Endodermal cell (in vitro differentiated cells): ENCODE data around the gene TP53BP1. TPM values are rescaled to one million over a fixed set of nuclear protein-coding genes. Genes with fewer than 3 reads are reported as not detected.
A peak's percentile ranks its signal among the peaks of the same experiment; 100 is the strongest.

Experiments
- DNase-seq: peaks from one replicate; pipeline ENCODE4 v3.0.0-alpha.2; 2017
- H3K27ac ChIP-seq: 2 replicates; pipeline ENCODE4 v1.5.1; 2013; ENCODE audit warnings: mild to moderate bottlenecking, low read depth, low read length, moderate library complexity
- H3K27me3 ChIP-seq: 2 replicates; pipeline ENCODE4 v1.6.1; 2013; ENCODE audit warnings: mild to moderate bottlenecking, low read length, moderate library complexity; ENCODE audit not compliant: insufficient read depth, control insufficient read depth, poor library complexity, severe bottlenecking
- H3K36me3 ChIP-seq: 2 replicates; pipeline ENCODE4 v1.7.0; 2013; ENCODE audit warnings: mild to moderate bottlenecking, low read length, moderate library complexity; ENCODE audit not compliant: control insufficient read depth, insufficient read depth
- H3K4me1 ChIP-seq: one replicate; pipeline ENCODE4 v1.7.0; 2013; ENCODE audit warnings: low read length; ENCODE audit not compliant: control insufficient read depth, insufficient read depth
- H3K4me3 ChIP-seq: 2 replicates; pipeline ENCODE4 v1.5.1; 2013; ENCODE audit warnings: mild to moderate bottlenecking, low read length, moderate library complexity
- H3K9ac ChIP-seq: 2 replicates; pipeline ENCODE4 v1.6.1; 2013; ENCODE audit warnings: mild to moderate bottlenecking, low read length, moderate library complexity; ENCODE audit not compliant: poor library complexity, severe bottlenecking; ENCODE audit errors: extremely low read depth
- H3K9me3 ChIP-seq: 2 replicates; pipeline ENCODE4 v1.6.1; 2013; ENCODE audit warnings: mild to moderate bottlenecking, low read length, moderate library complexity; ENCODE audit not compliant: control insufficient read depth
- H3K27ac Mint-ChIP-seq: 2 replicates; pipeline ENCODE4 v1.8.0; 2020; ENCODE audit warnings: mixed read lengths
- H3K27me3 Mint-ChIP-seq: 2 replicates; pipeline ENCODE4 v1.8.0; 2021; ENCODE audit warnings: mild to moderate bottlenecking, mixed read lengths; ENCODE audit not compliant: insufficient read depth
- H3K36me3 Mint-ChIP-seq: 2 replicates; pipeline ENCODE4 v1.8.0; 2020; ENCODE audit warnings: low read depth, mixed read lengths
- H3K4me1 Mint-ChIP-seq: 2 replicates; pipeline ENCODE4 v1.8.0; 2020; ENCODE audit warnings: mixed read lengths
- H3K4me3 Mint-ChIP-seq: 2 replicates; pipeline ENCODE4 v1.8.0; 2020; ENCODE audit warnings: mild to moderate bottlenecking, moderate library complexity, mixed read lengths
- H3K9me3 Mint-ChIP-seq: 2 replicates; pipeline ENCODE4 v1.8.0; 2020; ENCODE audit warnings: mild to moderate bottlenecking, mixed read lengths
- WGBS, 2 experiments: methylation state at CpG; one replicate each; pipeline versions ENCODE4 v1.1.5 to v1.1.7; 2013; ENCODE audit warnings: missing lambda C conversion rate in 2 of 2, mixed read lengths in 1 of 2; ENCODE audit not compliant: insufficient coverage in 1 of 2, insufficient read length in 1 of 2; 5-methylcytosine and 5-hydroxymethylcytosine counted together
- total RNA-seq, 2 donors: library from RNA; stranded (reverse); fragmentation: NEBNext Ultra II Directional in 1 of 2; extraction: Animal tissue kit (Norgen Biotek cat#: 25700) in 1 of 2; gene quantifications; 2 replicates in 1 of 2; 3 replicates in 1 of 2; pipeline ENCODE4 v1.2.1, GENCODE V29; 2021
- TF ChIP-seq, protein P1 (sequence below): fragments of 200-600 bp; sonication (generic); conservative IDR thresholded peaks from 2 replicates; pipeline ENCODE4 v1.5.0; 2021; ENCODE audit warnings: antibody characterized with exemption, mild to moderate bottlenecking

TP53BP1 gene
- total RNA-seq, 2 donors from 2014 or later, result 85.4 to 114 TPM

- peaks cover 87% of the 10 kb centered on the region for H3K27me3 Mint-ChIP-seq
- H3K9me3 Mint-ChIP-seq, result no peaks in the 10 kb centered on the region
- 82 to 90% methylated on average over 4 of the region's 4 CpGs for WGBS, 2 experiments
- H3K36me3 ChIP-seq, result no peaks in the 10 kb centered on the region
- no peaks in the 10 kb centered on the region for H3K4me1 ChIP-seq
- H3K27ac Mint-ChIP-seq, result no peak overlapping the region
- no peaks in the 10 kb centered on the region for H3K9me3 ChIP-seq
- H3K27me3 ChIP-seq, result peaks cover 43% of the 10 kb centered on the region
- H3K27ac ChIP-seq, result no peak overlapping the region
- no peaks in the 10 kb centered on the region for H3K36me3 Mint-ChIP-seq
- DNase-seq, result no peak
- H3K4me3 ChIP-seq, result no peak overlapping the region
- TF ChIP-seq, protein P1, sequence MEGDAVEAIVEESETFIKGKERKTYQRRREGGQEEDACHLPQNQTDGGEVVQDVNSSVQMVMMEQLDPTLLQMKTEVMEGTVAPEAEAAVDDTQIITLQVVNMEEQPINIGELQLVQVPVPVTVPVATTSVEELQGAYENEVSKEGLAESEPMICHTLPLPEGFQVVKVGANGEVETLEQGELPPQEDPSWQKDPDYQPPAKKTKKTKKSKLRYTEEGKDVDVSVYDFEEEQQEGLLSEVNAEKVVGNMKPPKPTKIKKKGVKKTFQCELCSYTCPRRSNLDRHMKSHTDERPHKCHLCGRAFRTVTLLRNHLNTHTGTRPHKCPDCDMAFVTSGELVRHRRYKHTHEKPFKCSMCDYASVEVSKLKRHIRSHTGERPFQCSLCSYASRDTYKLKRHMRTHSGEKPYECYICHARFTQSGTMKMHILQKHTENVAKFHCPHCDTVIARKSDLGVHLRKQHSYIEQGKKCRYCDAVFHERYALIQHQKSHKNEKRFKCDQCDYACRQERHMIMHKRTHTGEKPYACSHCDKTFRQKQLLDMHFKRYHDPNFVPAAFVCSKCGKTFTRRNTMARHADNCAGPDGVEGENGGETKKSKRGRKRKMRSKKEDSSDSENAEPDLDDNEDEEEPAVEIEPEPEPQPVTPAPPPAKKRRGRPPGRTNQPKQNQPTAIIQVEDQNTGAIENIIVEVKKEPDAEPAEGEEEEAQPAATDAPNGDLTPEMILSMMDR, result no peak
- no peak overlapping the region for H3K4me3 Mint-ChIP-seq
- H3K9ac ChIP-seq, result no peak overlapping the region
- no peaks in the 10 kb centered on the region for H3K4me1 Mint-ChIP-seq
Observed at GRCh38 chr15:43525131-43525530, 32.2 kb upstream of the TP53BP1 start.

DNA sequence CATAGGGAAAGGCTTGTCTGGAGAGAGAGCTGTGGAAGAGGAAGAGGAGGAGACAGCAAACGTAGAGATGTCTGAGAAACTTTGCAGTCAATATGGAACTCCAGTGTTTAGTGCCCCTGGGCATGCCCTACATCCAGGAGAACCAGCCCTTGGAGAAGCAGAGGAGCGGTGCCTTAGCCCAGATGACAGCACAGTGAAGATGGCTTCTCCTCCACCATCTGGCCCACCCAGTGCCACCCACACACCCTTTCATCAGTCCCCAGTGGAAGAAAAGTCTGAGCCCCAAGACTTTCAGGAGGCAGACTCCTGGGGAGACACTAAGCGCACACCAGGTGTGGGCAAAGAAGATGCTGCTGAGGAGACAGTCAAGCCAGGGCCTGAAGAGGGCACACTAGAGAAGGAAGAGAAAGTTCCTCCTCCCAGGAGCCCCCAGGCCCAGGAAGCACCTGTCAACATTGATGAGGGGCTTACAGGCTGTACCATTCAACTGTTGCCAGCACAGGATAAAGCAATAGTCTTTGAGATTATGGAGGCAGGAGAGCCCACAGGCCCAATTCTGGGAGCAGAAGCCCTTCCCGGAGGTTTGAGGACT, 31.4 kb upstream of the TP53BP1 start:
- WGBS, 2 experiments, result 87 to 98% methylated on average over 4 of the region's 4 CpGs

GRCh38 chr15:43523646-43524045, 30.7 kb upstream of the TP53BP1 start:
- H3K27ac ChIP-seq, result no peak overlapping the region
- TF ChIP-seq, protein P1, result no peak
- no peak overlapping the region for H3K4me3 Mint-ChIP-seq
- H3K9ac ChIP-seq, result no peak overlapping the region
- H3K4me1 ChIP-seq, result no peaks in the 10 kb centered on the region
- H3K36me3 ChIP-seq, result no peaks in the 10 kb centered on the region
- no peaks in the 10 kb centered on the region for H3K9me3 Mint-ChIP-seq
- no peak overlapping the region for H3K4me3 ChIP-seq
- H3K9me3 ChIP-seq, result no peaks in the 10 kb centered on the region
- H3K27me3 ChIP-seq, result peaks cover 58% of the 10 kb centered on the region
- no peak for DNase-seq
- whole genome bisulfite sequencing, 2 experiments, result 86 to 90% methylated on average over 6 to 7 of the region's 7 CpGs
- no peak overlapping the region for H3K27ac Mint-ChIP-seq
- peaks cover 91% of the 10 kb centered on the region for H3K27me3 Mint-ChIP-seq
- no peaks in the 10 kb centered on the region for H3K4me1 Mint-ChIP-seq
- H3K36me3 Mint-ChIP-seq, result no peaks in the 10 kb centered on the region

More for the DNA sequence above, 31.4 kb upstream of the TP53BP1 start:
- Mint-ChIP-seq H3K9me3 (no peaks in the 10 kb centered on the region), H3K4me3 (no peak overlapping the region), H3K4me1 (no peaks in the 10 kb centered on the region), H3K27ac (no peak overlapping the region), H3K27me3 (peaks cover 87% of the 10 kb centered on the region), H3K36me3 (no peaks in the 10 kb centered on the region)
- Histone ChIP-seq H3K9me3 (no peaks in the 10 kb centered on the region), H3K27me3 (peaks cover 51% of the 10 kb centered on the region), H3K9ac (no peak overlapping the region), H3K4me3 (no peak overlapping the region), H3K27ac (no peak overlapping the region), H3K36me3 (no peaks in the 10 kb centered on the region), H3K4me1 (no peaks in the 10 kb centered on the region)
- DNase-seq, result no peak
- TF ChIP-seq, protein P1, result peak; percentile 55
